Measurements from ENCODE around the gene ANAPC15.

Gene ANAPC15

DNA sequence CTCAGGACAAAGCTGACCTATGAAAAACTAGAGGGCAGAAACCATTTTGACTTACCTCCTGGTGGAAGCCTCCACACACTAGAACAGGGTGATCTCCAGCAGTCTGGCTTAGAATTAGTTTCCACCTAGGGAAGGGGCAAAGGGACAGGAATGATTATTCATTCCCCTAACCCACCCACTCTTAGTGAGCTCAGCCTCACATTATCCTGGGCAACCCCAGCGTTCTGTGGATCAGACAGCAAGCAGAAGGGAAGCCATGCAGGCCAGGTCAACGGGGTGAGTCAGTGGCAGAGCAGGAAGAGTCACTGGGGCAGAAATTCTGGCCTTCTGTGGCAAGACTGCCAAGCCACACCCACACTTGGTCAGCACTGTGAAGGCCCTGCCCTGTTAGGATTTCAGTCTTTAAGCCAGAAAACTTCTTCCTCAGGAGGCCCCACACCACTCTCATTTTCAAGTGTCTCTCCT, 42.7 kb downstream of the ANAPC15 start:
- H4K8ac ChIP-seq (ENCODE audit: low read depth, low read length), result no peak overlapping the region
- H2BK15ac ChIP-seq (replicated peaks; ENCODE audit: low read depth), result no peak overlapping the region
- H2BK5ac ChIP-seq (ENCODE audit: low read length), result no peak overlapping the region
- peaks cover 16% of the 10 kb centered on the region for H3K79me1 ChIP-seq (ENCODE audit: low read length)
- no CpG with 5 or more reads among the region's 2 CpGs for WGBS (ENCODE audit: extremely low coverage, insufficient coverage, low lambda C conversion rate)
- no peak overlapping the region for H3K4me2 ChIP-seq (ENCODE audit: low read length)
- DNase-seq, result peak; percentile 71
- no peak overlapping the region for H3K27ac ChIP-seq (ENCODE audit: low read depth, low read length)
- peaks cover 34% of the 10 kb centered on the region for H3K79me2 ChIP-seq (ENCODE audit: control insufficient read depth, insufficient read depth, low read length)
- no peaks in the 10 kb centered on the region for H3K36me3 ChIP-seq (ENCODE audit: control insufficient read depth, insufficient read depth, low read length)
- H3K23ac ChIP-seq (ENCODE audit: low read length), result no peak overlapping the region
- H2AK5ac ChIP-seq (ENCODE audit: low read length), result no peak overlapping the region
- H3K4ac ChIP-seq (ENCODE audit: low read depth, low read length), result no peak overlapping the region
- H3K4me1 ChIP-seq (ENCODE audit: control insufficient read depth, low read depth, low read length), result peaks cover 19% of the 10 kb centered on the region
- H3K4me3 ChIP-seq (ENCODE audit: low read length), result no peak overlapping the region
- H2BK120ac ChIP-seq (ENCODE audit: low read depth, low read length), result no peak overlapping the region
- no peaks in the 10 kb centered on the region for H3K27me3 ChIP-seq (ENCODE audit: insufficient read depth, low read length, poor library complexity)
- H3K9ac ChIP-seq (ENCODE audit: low read length), result peak overlapping the region; percentile 12
- peak overlapping the region; percentile 36 for H3K56ac ChIP-seq (ENCODE audit: low read length)
- H3K18ac ChIP-seq (ENCODE audit: low read length), result no peak overlapping the region
- H4K5ac ChIP-seq (ENCODE audit: low read length), result no peak overlapping the region

DNA sequence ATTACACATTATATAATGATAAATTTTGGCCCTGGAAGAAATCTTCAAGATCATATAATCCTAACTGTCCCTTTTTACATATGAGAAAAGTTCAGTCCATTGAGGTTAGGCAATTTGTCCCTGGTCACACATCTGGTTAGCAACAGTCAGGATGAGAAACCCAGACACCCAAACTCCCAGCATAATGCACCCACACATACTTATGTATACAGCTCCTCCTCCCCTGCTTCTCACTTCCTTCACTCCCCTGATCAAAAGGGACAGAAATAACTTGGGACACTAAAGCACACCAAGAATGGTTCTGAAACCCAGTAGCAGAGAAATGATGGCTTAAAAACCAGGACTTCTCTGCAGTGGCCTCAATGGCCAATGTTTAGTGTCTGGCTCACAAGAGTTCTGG, 43.3 kb downstream of the ANAPC15 start:
- Histone ChIP-seq H3K56ac (ENCODE audit: low read length) (no peak overlapping the region), H3K4me2 (ENCODE audit: low read length) (no peak overlapping the region), H2BK15ac (replicated peaks; ENCODE audit: low read depth) (no peak overlapping the region), H3K9ac (ENCODE audit: low read length) (no peak overlapping the region), H3K79me2 (ENCODE audit: control insufficient read depth, insufficient read depth, low read length) (peaks cover 31% of the 10 kb centered on the region), H3K23ac (ENCODE audit: low read length) (no peak overlapping the region), H3K4me3 (ENCODE audit: low read length) (no peak overlapping the region), H3K4ac (ENCODE audit: low read depth, low read length) (no peak overlapping the region), H2BK120ac (ENCODE audit: low read depth, low read length) (no peak overlapping the region), H3K18ac (ENCODE audit: low read length) (no peak overlapping the region), H3K36me3 (ENCODE audit: control insufficient read depth, insufficient read depth, low read length) (no peaks in the 10 kb centered on the region), H3K27ac (ENCODE audit: low read depth, low read length) (no peak overlapping the region), H3K4me1 (ENCODE audit: control insufficient read depth, low read depth, low read length) (peaks cover 19% of the 10 kb centered on the region), H4K8ac (ENCODE audit: low read depth, low read length) (no peak overlapping the region), H2AK5ac (ENCODE audit: low read length) (no peak overlapping the region), H3K27me3 (ENCODE audit: insufficient read depth, low read length, poor library complexity) (no peaks in the 10 kb centered on the region), H4K5ac (ENCODE audit: low read length) (no peak overlapping the region), H2BK5ac (ENCODE audit: low read length) (no peak overlapping the region), H3K79me1 (ENCODE audit: low read length) (peaks cover 16% of the 10 kb centered on the region)
- no peak for DNase-seq

GRCh38 chr11:72067676-72068075, 44.8 kb downstream of the ANAPC15 start:
- Histone ChIP-seq H3K9ac (ENCODE audit: low read length) (no peak overlapping the region), H3K56ac (ENCODE audit: low read length) (no peak overlapping the region), H4K8ac (ENCODE audit: low read depth, low read length) (no peak overlapping the region), H3K79me1 (ENCODE audit: low read length) (peaks cover 14% of the 10 kb centered on the region), H2AK5ac (ENCODE audit: low read length) (no peak overlapping the region), H4K5ac (ENCODE audit: low read length) (no peak overlapping the region), H3K23ac (ENCODE audit: low read length) (no peak overlapping the region), H3K4me1 (ENCODE audit: control insufficient read depth, low read depth, low read length) (peaks cover 19% of the 10 kb centered on the region), H3K27ac (ENCODE audit: low read depth, low read length) (no peak overlapping the region), H3K4me3 (ENCODE audit: low read length) (no peak overlapping the region), H3K27me3 (ENCODE audit: insufficient read depth, low read length, poor library complexity) (no peaks in the 10 kb centered on the region), H3K4ac (ENCODE audit: low read depth, low read length) (no peak overlapping the region), H2BK120ac (ENCODE audit: low read depth, low read length) (no peak overlapping the region), H3K4me2 (ENCODE audit: low read length) (no peak overlapping the region), H3K79me2 (ENCODE audit: control insufficient read depth, insufficient read depth, low read length) (peaks cover 22% of the 10 kb centered on the region), H2BK5ac (ENCODE audit: low read length) (no peak overlapping the region), H3K18ac (ENCODE audit: low read length) (no peak overlapping the region), H2BK15ac (replicated peaks; ENCODE audit: low read depth) (no peak overlapping the region), H3K36me3 (ENCODE audit: control insufficient read depth, insufficient read depth, low read length) (no peaks in the 10 kb centered on the region)
- no peak for DNase-seq

DNA sequence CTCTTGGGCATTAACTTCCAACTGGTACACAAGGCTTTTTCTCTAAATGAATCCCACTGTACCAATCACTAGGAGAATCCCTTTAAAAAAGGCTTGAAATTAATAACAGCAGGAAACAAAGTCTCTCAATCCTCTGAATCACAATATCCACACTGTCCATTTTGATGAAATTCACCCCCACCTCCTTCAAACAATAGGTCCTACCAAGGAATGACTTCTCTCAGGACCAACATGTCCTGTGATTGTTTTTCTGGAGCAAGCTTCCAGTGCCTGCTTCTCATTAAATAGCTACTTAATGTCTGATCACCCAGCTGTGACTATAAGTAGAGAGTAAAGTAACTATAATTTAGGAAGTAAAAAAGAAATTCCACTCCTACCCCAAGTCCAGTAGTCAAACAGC, 45.2 kb downstream of the ANAPC15 start:
- Histone ChIP-seq H3K4ac (ENCODE audit: low read depth, low read length) (no peak overlapping the region), H3K23ac (ENCODE audit: low read length) (no peak overlapping the region), H3K4me1 (ENCODE audit: control insufficient read depth, low read depth, low read length) (peaks cover 17% of the 10 kb centered on the region), H3K56ac (ENCODE audit: low read length) (no peak overlapping the region), H4K8ac (ENCODE audit: low read depth, low read length) (no peak overlapping the region), H3K9ac (ENCODE audit: low read length) (no peak overlapping the region), H3K18ac (ENCODE audit: low read length) (no peak overlapping the region), H3K36me3 (ENCODE audit: control insufficient read depth, insufficient read depth, low read length) (no peaks in the 10 kb centered on the region), H2BK5ac (ENCODE audit: low read length) (no peak overlapping the region), H3K27me3 (ENCODE audit: insufficient read depth, low read length, poor library complexity) (no peaks in the 10 kb centered on the region), H2AK5ac (ENCODE audit: low read length) (no peak overlapping the region), H2BK15ac (replicated peaks; ENCODE audit: low read depth) (no peak overlapping the region), H3K27ac (ENCODE audit: low read depth, low read length) (no peak overlapping the region), H3K79me1 (ENCODE audit: low read length) (peaks cover 14% of the 10 kb centered on the region), H2BK120ac (ENCODE audit: low read depth, low read length) (no peak overlapping the region), H3K4me2 (ENCODE audit: low read length) (no peak overlapping the region), H3K4me3 (ENCODE audit: low read length) (no peak overlapping the region), H3K79me2 (ENCODE audit: control insufficient read depth, insufficient read depth, low read length) (peaks cover 18% of the 10 kb centered on the region), H4K5ac (ENCODE audit: low read length) (no peak overlapping the region)
- no peak for DNase-seq

GRCh38 chr11:72066855-72067254, 45.6 kb downstream of the ANAPC15 start:
- no peak overlapping the region for H2BK15ac ChIP-seq (replicated peaks; ENCODE audit: low read depth)
- H3K4me2 ChIP-seq (ENCODE audit: low read length), result no peak overlapping the region
- no peak overlapping the region for H3K4me3 ChIP-seq (ENCODE audit: low read length)
- H4K8ac ChIP-seq (ENCODE audit: low read depth, low read length), result no peak overlapping the region
- no peak overlapping the region for H3K4ac ChIP-seq (ENCODE audit: low read depth, low read length)
- peaks cover 14% of the 10 kb centered on the region for H3K4me1 ChIP-seq (ENCODE audit: control insufficient read depth, low read depth, low read length)
- no peak overlapping the region for H3K23ac ChIP-seq (ENCODE audit: low read length)
- no peak overlapping the region for H2AK5ac ChIP-seq (ENCODE audit: low read length)
- H4K5ac ChIP-seq (ENCODE audit: low read length), result no peak overlapping the region
- no peaks in the 10 kb centered on the region for H3K36me3 ChIP-seq (ENCODE audit: control insufficient read depth, insufficient read depth, low read length)
- H2BK5ac ChIP-seq (ENCODE audit: low read length), result no peak overlapping the region
- DNase-seq, result no peak
- H3K56ac ChIP-seq (ENCODE audit: low read length), result no peak overlapping the region
- no peak overlapping the region for H3K9ac ChIP-seq (ENCODE audit: low read length)
- H3K79me1 ChIP-seq (ENCODE audit: low read length), result peaks cover 12% of the 10 kb centered on the region
- no peak overlapping the region for H3K27ac ChIP-seq (ENCODE audit: low read depth, low read length)
- no peaks in the 10 kb centered on the region for H3K27me3 ChIP-seq (ENCODE audit: insufficient read depth, low read length, poor library complexity)
- no peak overlapping the region for H2BK120ac ChIP-seq (ENCODE audit: low read depth, low read length)
- peaks cover 14% of the 10 kb centered on the region for H3K79me2 ChIP-seq (ENCODE audit: control insufficient read depth, insufficient read depth, low read length)
- no peak overlapping the region for H3K18ac ChIP-seq (ENCODE audit: low read length)

GRCh38 chr11:72061739-72062396, 50.6 kb downstream of the ANAPC15 start:
- Histone ChIP-seq H3K27ac (ENCODE audit: low read depth, low read length) (no peak overlapping the region), H3K23ac (ENCODE audit: low read length) (no peak overlapping the region), H4K5ac (ENCODE audit: low read length) (no peak overlapping the region), H3K79me1 (ENCODE audit: low read length) (peaks cover 11% of the 10 kb centered on the region), H3K56ac (ENCODE audit: low read length) (no peak overlapping the region), H4K8ac (ENCODE audit: low read depth, low read length) (no peak overlapping the region), H2BK5ac (ENCODE audit: low read length) (no peak overlapping the region), H2AK5ac (ENCODE audit: low read length) (no peak overlapping the region), H2BK120ac (ENCODE audit: low read depth, low read length) (no peak overlapping the region), H3K4ac (ENCODE audit: low read depth, low read length) (no peak overlapping the region), H3K4me2 (ENCODE audit: low read length) (no peak overlapping the region), H3K18ac (ENCODE audit: low read length) (no peak overlapping the region), H3K36me3 (ENCODE audit: control insufficient read depth, insufficient read depth, low read length) (no peaks in the 10 kb centered on the region), H3K4me1 (ENCODE audit: control insufficient read depth, low read depth, low read length) (peaks cover 6% of the 10 kb centered on the region), H3K4me3 (ENCODE audit: low read length) (no peak overlapping the region), H3K79me2 (ENCODE audit: control insufficient read depth, insufficient read depth, low read length) (peaks cover 1% of the 10 kb centered on the region), H2BK15ac (replicated peaks; ENCODE audit: low read depth) (no peak overlapping the region), H3K27me3 (ENCODE audit: insufficient read depth, low read length, poor library complexity) (no peaks in the 10 kb centered on the region), H3K9ac (ENCODE audit: low read length) (no peak overlapping the region)
- no CpG with 5 or more reads among the region's 5 CpGs for WGBS (ENCODE audit: extremely low coverage, insufficient coverage, low lambda C conversion rate)
- DNase-seq, result no peak
